Nephron progenitor cell (in vitro differentiated cells): ENCODE data around the gene GRM5.
"Not testable (repeated sequence)": the region's sequence is repeated elsewhere in the genome, so short reads cannot be mapped to it uniquely, and the experiment has no call there.

Source experiments
- DNase-seq: peaks from one replicate; pipeline ENCODE4 v3.0.0; 2021
- H3K27ac Mint-ChIP-seq: 2 replicates; pipeline ENCODE4 v1.8.0; 2021; ENCODE audit warnings: mild to moderate bottlenecking, moderate library complexity, mixed read lengths
- H3K27me3 Mint-ChIP-seq: 2 replicates; pipeline ENCODE4 v1.8.0; 2021; ENCODE audit warnings: mild to moderate bottlenecking, low read depth, mixed read lengths; ENCODE audit not compliant: poor library complexity
- H3K36me3 Mint-ChIP-seq: 2 replicates; pipeline ENCODE4 v1.8.0; 2021; ENCODE audit warnings: low read depth, mixed read lengths
- H3K4me1 Mint-ChIP-seq: 2 replicates; pipeline ENCODE4 v1.8.0; 2021; ENCODE audit warnings: mixed read lengths
- H3K4me3 Mint-ChIP-seq: 2 replicates; pipeline ENCODE4 v1.8.0; 2021; ENCODE audit warnings: mild to moderate bottlenecking, moderate library complexity, mixed read lengths
- H3K9me3 Mint-ChIP-seq: 2 replicates; pipeline ENCODE4 v1.8.0; 2021; ENCODE audit warnings: mild to moderate bottlenecking, moderate library complexity, mixed read lengths
- TF ChIP-seq, protein P1 (sequence below): fragments of 200-600 bp; sonication (generic); IDR thresholded peaks from 2 replicates; pipeline ENCODE4 v1.5.0; 2021; ENCODE audit warnings: antibody characterized with exemption

GRM5 gene

DNA sequence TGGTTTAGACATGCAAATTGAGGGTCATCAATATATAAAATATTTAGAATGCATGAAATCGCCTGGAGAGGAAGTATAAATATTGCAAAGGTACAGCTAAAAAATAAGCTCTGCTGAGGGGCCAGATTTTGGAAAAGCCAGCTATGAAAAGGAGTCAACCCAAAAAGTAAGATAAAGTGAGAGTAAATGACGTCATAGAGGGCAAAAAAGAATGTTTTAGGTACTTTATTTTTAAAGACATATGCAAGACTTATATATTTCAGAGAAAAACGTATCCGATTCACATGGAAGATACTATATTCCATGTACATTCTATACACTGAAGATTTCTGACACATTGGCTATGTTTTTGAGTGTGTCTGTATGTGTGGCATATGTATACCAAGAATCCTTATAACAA lies 13.6 kb downstream of the GRM5 start:
- Mint-ChIP-seq H3K27me3 (no peaks in the 10 kb centered on the region), H3K27ac (no peak overlapping the region), H3K4me1 (no peaks in the 10 kb centered on the region), H3K36me3 (no peaks in the 10 kb centered on the region), H3K9me3 (no peaks in the 10 kb centered on the region), H3K4me3 (no peak overlapping the region)
- DNase-seq: no peak
- TF ChIP-seq, protein P1, sequence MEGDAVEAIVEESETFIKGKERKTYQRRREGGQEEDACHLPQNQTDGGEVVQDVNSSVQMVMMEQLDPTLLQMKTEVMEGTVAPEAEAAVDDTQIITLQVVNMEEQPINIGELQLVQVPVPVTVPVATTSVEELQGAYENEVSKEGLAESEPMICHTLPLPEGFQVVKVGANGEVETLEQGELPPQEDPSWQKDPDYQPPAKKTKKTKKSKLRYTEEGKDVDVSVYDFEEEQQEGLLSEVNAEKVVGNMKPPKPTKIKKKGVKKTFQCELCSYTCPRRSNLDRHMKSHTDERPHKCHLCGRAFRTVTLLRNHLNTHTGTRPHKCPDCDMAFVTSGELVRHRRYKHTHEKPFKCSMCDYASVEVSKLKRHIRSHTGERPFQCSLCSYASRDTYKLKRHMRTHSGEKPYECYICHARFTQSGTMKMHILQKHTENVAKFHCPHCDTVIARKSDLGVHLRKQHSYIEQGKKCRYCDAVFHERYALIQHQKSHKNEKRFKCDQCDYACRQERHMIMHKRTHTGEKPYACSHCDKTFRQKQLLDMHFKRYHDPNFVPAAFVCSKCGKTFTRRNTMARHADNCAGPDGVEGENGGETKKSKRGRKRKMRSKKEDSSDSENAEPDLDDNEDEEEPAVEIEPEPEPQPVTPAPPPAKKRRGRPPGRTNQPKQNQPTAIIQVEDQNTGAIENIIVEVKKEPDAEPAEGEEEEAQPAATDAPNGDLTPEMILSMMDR: no peak

DNA sequence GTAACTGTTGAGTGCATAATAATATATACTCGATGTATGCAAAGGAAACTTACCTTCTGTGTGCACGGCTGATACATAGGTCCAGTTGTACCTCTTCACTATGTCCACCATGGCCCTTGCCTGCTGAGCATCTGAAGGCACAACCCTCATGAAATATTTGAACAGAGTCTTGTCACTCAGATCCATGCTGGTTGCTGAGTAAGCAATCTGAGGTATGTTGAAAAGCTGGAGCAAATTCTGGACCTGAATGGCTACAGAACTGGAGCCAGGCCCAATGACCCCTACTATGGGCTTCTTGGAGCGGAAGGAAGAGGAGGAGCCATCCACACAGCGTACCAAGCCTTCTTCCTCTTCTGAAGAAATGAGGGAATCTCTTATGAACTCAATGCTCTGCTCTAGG lies 18.6 kb downstream of the GRM5 start:
- not testable (repeated sequence) for H3K36me3 Mint-ChIP-seq, H3K27ac Mint-ChIP-seq, H3K9me3 Mint-ChIP-seq, H3K27me3 Mint-ChIP-seq, DNase-seq, H3K4me3 Mint-ChIP-seq
- H3K4me1 Mint-ChIP-seq: peaks cover 18% of the 10 kb centered on the region

DNA sequence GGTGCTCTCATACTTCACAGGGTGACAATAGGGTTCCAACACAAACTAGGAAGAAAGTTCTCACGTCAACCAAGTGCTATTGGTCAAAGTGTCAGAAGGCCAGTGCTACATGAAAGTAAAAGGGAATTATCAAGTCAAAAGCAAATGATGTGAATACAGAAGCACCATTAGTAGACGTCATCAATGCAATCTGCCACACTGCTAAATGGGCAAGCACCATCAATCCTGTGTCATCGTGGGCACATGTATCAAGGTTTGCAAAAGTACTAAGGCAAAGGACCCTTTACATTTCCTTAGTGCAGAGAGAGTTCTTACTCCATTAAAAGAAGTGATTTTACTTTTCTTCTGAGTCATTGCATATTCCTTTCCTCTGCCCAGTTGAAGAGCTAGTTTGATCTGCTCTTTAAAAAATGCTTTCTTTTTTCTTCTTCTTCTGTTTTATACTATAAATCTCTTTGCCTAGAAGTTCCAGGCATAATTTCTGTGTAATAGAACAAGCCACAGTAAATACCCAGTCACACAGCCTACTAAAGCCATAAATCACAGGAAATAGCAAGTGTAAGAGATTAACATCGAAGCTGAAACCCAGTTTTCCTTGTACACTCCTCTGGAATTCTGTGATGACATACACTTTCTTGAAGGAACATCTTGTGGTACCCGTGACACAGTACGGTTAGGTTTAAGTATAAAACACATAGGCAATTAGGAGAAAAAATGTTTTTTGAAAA lies 21.8 kb downstream of the GRM5 start:
- not testable (repeated sequence) for DNase-seq, H3K9me3 Mint-ChIP-seq, H3K27ac Mint-ChIP-seq, H3K27me3 Mint-ChIP-seq, H3K36me3 Mint-ChIP-seq, H3K4me3 Mint-ChIP-seq
- peaks cover 18% of the 10 kb centered on the region for H3K4me1 Mint-ChIP-seq

DNA sequence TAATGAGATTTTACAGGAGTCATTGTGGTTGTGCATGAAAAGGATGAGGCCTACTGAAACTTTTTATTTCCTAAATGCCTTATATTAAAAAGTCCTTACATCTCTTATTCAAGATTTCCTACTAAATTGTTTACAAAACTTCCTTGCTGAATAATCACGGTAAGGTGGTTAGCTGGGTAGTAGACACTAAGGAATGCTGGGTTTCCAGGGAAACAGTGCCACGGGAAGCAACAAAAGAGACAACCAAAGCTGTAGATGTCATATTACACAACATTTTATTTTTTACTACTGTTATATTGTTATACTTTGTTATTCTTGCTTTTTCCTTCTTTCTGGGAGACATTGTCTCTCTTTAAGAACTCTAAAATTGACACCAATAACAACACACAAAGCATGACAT lies 36.1 kb downstream of the GRM5 start:
- not testable (repeated sequence) for H3K27ac Mint-ChIP-seq, H3K9me3 Mint-ChIP-seq, H3K4me3 Mint-ChIP-seq, H3K4me1 Mint-ChIP-seq, DNase-seq, H3K27me3 Mint-ChIP-seq, H3K36me3 Mint-ChIP-seq

DNA sequence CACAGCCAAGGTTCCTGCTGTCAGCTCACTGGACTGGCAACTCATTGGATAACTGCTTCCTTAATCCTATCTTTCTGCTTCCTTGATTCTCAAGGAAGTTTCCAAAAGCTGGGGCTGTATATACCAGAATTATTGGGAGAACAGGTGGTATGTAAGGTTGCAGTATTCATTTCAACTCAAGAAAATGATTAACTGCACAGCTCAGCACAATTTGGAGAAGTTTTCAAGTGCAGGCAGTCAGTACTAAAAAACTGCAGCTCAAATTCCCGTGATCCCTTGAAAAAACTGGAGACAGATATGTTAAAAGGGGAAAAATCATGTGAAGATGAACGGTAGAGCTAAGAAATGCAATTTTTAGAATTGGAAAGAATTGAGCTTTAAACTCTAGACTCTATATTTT lies 44.4 kb downstream of the GRM5 start:
- Mint-ChIP-seq H3K9me3 (no peaks in the 10 kb centered on the region), H3K36me3 (no peaks in the 10 kb centered on the region), H3K4me3 (no peak overlapping the region), H3K27ac (no peak overlapping the region), H3K27me3 (peaks cover 5% of the 10 kb centered on the region), H3K4me1 (no peaks in the 10 kb centered on the region)
- DNase-seq: no peak
- TF ChIP-seq, protein P1: no peak

DNA sequence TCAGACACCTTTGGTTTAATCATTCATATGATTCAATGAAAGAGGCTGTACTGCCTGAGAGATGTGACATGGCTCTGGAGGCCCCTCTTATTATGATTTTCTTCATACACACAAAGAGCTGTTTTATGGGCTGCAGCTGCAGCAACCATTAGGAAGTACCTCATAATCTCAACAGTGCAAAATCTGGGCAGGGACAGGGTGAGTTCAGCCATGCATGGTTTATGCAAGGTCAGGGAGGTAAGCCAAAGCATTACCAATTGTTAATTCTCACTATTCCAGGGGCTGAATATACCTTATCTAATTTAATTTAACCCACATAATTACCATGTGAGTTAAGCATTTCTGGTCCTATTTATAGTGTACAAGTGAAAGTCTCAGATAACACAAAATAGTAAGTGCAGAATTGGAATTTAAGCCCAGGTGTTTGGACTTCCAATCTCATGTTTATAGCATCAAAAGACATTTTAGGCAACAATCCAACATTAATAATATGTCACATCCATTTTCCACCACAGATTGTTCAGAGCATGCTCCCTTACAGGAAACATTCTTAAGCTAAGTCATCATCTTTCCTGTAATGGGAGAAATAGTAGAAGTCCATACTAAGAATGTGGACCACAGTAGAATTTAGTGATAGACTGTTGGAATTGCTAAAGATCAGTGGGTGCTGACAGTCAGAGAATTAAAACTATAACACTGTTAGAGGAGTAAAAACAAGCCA lies 45.8 kb downstream of the GRM5 start:
- H3K36me3 Mint-ChIP-seq, DNase-seq, H3K9me3 Mint-ChIP-seq, H3K4me1 Mint-ChIP-seq, H3K27ac Mint-ChIP-seq, H3K27me3 Mint-ChIP-seq, H3K4me3 Mint-ChIP-seq: not testable (repeated sequence)

DNA sequence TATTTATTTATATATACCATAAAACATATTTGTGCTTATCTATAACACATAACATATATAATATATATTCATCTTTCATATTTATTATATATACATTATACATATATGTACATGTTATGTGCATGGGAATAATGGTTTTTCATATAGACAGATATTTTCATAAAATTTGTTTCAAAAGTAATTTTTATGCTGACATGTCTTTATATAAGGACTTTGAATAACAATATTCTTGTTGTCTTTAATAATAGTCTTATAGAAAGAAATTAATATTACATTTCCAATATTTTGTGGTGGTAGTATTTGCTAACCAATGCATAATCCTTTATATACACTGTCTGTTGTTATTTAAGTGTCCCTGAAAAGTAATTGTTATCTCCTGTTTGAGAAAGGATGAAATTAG lies 49.6 kb downstream of the GRM5 start:
- DNase-seq: no peak
- TF ChIP-seq, protein P1: no peak
- no peaks in the 10 kb centered on the region for H3K36me3 Mint-ChIP-seq
- H3K4me3 Mint-ChIP-seq: no peak overlapping the region
- peaks cover 6% of the 10 kb centered on the region for H3K27me3 Mint-ChIP-seq
- H3K4me1 Mint-ChIP-seq: no peaks in the 10 kb centered on the region
- no peaks in the 10 kb centered on the region for H3K9me3 Mint-ChIP-seq
- H3K27ac Mint-ChIP-seq: no peak overlapping the region

DNA sequence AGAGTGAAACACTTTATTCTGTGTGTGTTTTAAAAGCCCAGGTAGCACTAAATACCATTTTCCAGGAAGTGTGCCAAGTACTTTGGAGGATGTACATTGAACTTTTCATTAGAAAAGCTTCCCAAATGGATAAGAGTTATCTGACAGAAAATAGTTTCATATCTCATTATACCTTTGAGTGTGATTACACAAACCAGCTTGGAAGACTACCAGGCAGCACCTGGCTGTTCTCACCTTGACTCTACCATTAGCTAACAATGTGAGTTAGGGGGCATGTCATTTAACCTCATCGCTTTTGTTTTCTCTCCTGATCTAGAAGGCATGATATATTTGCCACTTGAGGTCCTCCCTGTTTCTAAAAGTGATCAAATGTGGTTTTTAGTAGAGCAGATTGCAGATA lies 50.2 kb downstream of the GRM5 start:
- Mint-ChIP-seq H3K27ac (no peak overlapping the region), H3K9me3 (no peaks in the 10 kb centered on the region), H3K4me3 (no peak overlapping the region), H3K36me3 (no peaks in the 10 kb centered on the region), H3K27me3 (peaks cover 6% of the 10 kb centered on the region), H3K4me1 (no peaks in the 10 kb centered on the region)
- TF ChIP-seq, protein P1: no peak
- no peak for DNase-seq

DNA sequence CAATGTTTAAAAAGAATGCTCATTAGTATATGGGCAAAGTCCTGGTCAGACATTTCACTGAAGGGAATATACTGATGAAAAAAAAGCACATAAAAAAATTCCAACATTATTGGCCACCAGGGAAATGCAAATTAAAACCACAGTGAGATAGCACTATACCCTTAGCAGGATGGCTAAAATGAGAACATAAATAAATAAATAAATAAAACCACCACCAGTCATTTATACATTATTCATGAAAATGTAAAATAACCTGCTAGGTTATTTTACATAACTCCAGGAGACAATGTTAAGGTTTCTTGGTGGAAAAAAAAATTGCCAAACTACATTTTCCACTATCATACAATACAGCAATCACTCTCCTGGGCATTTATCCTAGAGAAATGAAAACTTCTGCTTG lies 64.9 kb downstream of the GRM5 start:
- H3K27me3 Mint-ChIP-seq, DNase-seq, H3K9me3 Mint-ChIP-seq, H3K4me1 Mint-ChIP-seq, H3K36me3 Mint-ChIP-seq, H3K4me3 Mint-ChIP-seq, H3K27ac Mint-ChIP-seq: not testable (repeated sequence)
